IMR-90 (cell line): Measurements from ENCODE around the gene TPP1.

Experiments
- BHLHE40 ChIP-seq: fragments of 150-350 bp; IDR thresholded peaks from 2 replicates; pipeline ENCODE4 v1.6.1; 2016; ENCODE audit warnings: mild to moderate bottlenecking, low read depth, low read length
- CEBPB ChIP-seq: IDR thresholded peaks from 2 replicates; pipeline ENCODE4 v1.6.1; 2012; ENCODE audit warnings: low read depth, low read length, improper control_type of control experiment
- FOS ChIP-seq: fragments of 150-350 bp; IDR thresholded peaks from 2 replicates; pipeline ENCODE4 v1.6.1; 2016; ENCODE audit warnings: low read depth, low read length
- MAFK ChIP-seq: IDR thresholded peaks from 2 replicates; pipeline ENCODE4 v1.6.1; 2012; ENCODE audit warnings: low read depth, low read length, improper control_type of control experiment
- MAZ ChIP-seq: IDR thresholded peaks from 2 replicates; pipeline ENCODE4 v1.6.1; 2012; ENCODE audit warnings: low read depth, mild to moderate bottlenecking, low read length, improper control_type of control experiment, moderate library complexity, borderline replicate concordance
- MXI1 ChIP-seq: IDR thresholded peaks from 2 replicates; pipeline ENCODE4 v1.6.1; 2012; ENCODE audit warnings: low read depth, mild to moderate bottlenecking, low read length, moderate library complexity, borderline replicate concordance
- NFE2L2 ChIP-seq: fragments of 150-350 bp; IDR thresholded peaks from 2 replicates; pipeline ENCODE4 v1.6.1; 2016; ENCODE audit warnings: low read depth, mild to moderate bottlenecking, low read length
- POLR2A ChIP-seq: IDR thresholded peaks from 2 replicates; pipeline ENCODE4 v1.6.1; 2012; ENCODE audit warnings: mild to moderate bottlenecking, low read depth, low read length
- RAD21 ChIP-seq: IDR thresholded peaks from 2 replicates; pipeline ENCODE4 v1.6.1; 2012; ENCODE audit warnings: low read length, improper control_type of control experiment
- RFX5 ChIP-seq: IDR thresholded peaks from 2 replicates; pipeline ENCODE4 v1.8.0; 2012; ENCODE audit warnings: low read depth, mild to moderate bottlenecking, low read length, moderate library complexity
- TF ChIP-seq, protein P1 (sequence below): conservative IDR thresholded peaks from 2 replicates; pipeline ENCODE4 v1.5.1; 2012; ENCODE audit warnings: mild to moderate bottlenecking, low read depth, low read length, improper control_type of control experiment
- TF ChIP-seq, protein P2 (sequence below): fragments of 150-350 bp; IDR thresholded peaks from 2 replicates; pipeline ENCODE4 v1.6.1; 2017; ENCODE audit warnings: mild to moderate bottlenecking, antibody characterized with exemption, low read length, low read depth

DNA sequence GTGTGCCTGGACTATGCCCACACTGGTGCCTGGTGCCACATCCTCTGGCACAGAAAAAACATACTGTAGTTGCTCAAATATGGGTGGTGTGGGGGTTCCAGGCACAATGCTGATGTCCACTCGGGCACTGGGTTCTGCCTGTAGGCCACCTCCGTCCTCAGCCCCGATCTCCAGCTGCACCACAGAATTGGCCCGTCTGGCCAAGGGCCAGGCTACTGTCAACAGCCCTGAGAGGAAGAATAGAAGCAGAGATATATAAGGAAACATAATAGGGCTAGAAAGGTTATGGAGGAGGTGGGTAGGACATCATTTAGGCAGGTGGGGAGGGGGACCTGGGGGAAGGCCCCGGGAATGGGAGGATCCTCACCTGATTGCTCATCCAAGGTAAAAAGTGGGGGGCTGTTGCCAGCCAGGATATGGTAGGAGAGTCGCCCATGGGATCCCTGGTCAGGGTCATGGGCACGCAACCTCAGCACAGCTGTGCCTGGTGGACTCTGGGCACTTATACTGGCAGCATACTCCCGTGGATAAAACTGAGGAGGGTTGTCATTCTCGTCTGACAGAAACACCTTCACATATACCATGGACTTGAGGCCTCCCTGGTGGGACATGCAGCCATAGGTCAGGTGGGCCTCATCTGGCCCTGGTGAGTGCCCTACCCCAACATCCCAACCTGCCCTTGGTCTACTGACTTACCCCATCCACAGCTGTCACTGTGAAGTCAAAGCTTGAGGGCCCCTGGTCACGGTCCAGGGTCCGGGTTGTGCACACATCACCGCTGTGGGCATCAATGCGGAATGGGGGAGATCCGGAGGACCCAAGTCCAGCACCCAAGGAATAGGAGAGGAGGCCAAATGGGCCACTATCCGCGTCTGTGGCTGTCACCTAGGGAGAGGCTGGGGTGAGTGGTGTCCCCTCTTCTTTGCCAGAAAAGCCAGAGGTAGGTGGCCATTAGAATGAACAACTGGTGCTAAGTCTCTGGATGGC lies 14.5 kb upstream of the TPP1 start:
- TF ChIP-seq BHLHE40 (no peak), RFX5 (no peak), RAD21 (no peak), MAZ (no peak), POLR2A (no peak), MXI1 (no peak), MAFK (no peak), FOS (no peak), CEBPB (no peak), NFE2L2 (no peak)
- TF ChIP-seq, protein P1, sequence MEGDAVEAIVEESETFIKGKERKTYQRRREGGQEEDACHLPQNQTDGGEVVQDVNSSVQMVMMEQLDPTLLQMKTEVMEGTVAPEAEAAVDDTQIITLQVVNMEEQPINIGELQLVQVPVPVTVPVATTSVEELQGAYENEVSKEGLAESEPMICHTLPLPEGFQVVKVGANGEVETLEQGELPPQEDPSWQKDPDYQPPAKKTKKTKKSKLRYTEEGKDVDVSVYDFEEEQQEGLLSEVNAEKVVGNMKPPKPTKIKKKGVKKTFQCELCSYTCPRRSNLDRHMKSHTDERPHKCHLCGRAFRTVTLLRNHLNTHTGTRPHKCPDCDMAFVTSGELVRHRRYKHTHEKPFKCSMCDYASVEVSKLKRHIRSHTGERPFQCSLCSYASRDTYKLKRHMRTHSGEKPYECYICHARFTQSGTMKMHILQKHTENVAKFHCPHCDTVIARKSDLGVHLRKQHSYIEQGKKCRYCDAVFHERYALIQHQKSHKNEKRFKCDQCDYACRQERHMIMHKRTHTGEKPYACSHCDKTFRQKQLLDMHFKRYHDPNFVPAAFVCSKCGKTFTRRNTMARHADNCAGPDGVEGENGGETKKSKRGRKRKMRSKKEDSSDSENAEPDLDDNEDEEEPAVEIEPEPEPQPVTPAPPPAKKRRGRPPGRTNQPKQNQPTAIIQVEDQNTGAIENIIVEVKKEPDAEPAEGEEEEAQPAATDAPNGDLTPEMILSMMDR = no peak
- TF ChIP-seq, protein P2, sequence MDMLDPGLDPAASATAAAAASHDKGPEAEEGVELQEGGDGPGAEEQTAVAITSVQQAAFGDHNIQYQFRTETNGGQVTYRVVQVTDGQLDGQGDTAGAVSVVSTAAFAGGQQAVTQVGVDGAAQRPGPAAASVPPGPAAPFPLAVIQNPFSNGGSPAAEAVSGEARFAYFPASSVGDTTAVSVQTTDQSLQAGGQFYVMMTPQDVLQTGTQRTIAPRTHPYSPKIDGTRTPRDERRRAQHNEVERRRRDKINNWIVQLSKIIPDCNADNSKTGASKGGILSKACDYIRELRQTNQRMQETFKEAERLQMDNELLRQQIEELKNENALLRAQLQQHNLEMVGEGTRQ = no peak
